Stimulated activated CD8-positive, alpha-beta memory T cell treated with anti-CD3 and anti-CD28 coated beads, Interleukin-12 subunit alpha, Interleukin-12 subunit beta, amount 100 ng/mL, for 24 hours (primary cell): ENCODE measurements around the gene SULT1A1.
"Not testable (repeated sequence)": the region's sequence is repeated elsewhere in the genome, so short reads cannot be mapped to it uniquely, and the experiment has no call there.

ENCODE experiments used
- DNase-seq: peaks from one replicate; pipeline ENCODE4 v3.0.0-alpha.2; 2020; ENCODE audit errors: extremely low read depth

The SULT1A1 gene

DNA sequence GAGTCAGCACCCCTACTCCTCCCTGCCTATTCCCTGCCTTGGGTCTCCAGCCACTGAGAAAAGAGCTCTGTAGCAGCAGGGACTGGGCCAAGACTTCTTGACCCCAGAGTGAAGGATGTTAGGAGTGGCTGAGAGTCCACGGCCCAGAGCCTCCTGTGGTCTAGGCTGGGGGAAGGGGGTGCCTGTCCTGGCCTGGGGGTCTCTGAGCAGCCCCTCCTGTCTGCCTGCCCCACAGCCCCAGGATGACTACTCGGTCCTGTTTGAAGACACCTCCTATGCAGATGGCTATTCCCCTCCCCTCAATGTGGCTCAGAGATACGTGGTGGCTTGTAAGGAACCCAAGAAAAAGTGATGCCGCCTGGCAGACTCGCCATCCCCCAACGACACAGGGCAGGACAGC lies 18.5 kb downstream of the SULT1A1 start:
- no peak for DNase-seq

DNA sequence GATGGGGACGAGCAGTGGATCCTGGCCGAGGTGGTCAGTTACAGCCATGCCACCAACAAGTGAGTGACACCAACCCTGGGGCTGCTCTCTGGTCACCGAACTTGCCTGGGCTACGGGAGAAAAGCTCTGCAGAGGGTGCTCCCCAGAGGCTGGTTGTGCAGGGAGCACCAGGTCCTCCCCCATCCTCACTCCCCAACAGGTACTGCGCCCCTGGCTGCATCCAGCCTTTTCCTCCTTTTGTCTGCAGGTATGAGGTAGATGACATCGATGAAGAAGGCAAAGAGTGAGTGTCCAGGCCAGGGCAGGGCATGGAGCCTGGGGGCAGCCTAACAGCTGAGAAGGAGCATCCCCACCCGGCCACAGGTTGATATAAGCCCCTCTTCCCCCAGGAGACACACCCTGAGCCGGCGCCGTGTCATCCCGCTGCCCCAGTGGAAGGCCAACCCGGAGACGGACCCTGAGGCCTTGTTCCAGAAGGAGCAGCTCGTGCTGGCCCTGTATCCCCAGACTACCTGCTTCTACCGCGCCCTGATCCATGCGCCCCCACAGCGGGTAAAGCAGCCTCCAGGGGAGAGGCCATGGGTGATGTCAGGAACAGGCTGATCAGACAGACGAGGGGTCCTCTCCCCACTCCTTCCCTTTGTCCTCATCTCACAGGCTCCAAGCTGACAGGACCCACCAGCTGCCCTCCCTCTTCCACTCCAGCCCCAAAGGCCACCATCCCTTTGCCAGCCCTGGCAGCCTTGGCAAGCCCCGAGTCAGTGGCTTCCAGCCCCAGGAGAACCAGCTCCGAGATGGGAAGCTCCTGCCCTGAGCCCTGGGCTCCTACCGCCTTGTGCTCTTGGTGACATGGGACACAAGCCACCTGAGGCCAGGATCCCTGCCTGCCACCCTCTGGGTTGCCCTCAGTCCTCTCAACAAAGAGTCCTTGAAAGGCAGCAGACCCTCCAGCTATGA lies 19.2 kb downstream of the SULT1A1 start:
- DNase-seq = no peak

DNA sequence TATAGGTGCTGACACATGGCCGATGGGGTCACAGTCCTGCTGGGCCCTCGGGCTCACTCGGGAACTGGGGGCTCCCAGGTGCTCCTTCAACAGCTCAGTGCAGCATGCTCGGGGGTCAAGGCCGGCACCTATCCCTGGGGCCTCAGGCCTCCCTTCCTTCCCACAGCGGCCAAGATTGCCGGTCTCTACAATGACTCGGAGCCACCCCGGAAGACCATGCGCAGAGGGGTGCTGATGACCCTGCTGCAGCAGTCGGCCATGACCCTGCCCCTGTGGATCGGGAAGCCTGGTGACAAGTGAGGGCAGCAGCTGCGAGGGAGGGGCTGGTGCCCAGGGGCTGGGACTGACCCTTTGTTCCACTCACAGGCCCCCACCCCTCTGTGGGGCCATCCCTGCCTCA lies 19.9 kb downstream of the SULT1A1 start:
- DNase-seq = no peak

DNA sequence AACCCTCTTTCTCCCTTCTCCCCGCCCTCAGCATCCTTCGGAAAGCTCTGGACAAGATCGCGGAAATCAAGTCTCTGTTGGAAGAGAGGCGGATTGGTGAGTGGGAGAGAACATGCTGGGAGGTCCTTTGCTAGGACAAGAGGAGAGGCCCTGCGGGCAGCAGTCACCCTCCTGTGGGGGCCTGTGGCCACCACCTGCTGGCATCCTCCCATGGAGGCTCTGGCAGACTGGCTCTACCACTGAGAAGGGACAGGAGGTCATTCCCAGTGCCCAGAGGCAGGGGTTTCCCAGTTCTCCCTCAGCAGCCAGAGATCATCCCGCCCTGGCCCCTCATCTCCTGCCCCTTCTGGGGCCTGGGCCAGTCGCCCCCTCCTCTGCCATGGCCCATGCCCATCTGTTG lies 20.8 kb downstream of the SULT1A1 start:
- DNase-seq = no peak

DNA sequence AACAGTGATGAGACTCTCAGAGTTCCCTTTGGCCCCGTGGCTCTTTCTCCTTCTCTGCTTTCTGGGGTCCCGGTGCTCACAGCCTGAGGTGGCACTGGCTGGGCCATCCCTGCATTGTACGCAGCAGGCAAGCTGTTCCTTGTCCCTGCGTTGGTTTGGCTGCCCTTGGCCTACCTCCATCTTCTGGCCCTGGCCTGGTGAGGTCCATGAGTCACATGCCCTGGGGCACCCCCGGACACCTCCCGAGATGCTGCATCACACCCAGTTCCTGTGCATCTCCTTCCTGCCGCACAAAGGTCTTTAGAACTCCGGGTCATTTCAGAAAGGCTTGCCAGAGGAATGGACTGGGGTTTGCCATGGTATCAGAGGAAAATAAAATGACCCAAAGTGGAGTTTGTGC lies 22.5 kb downstream of the SULT1A1 start:
- no peak for DNase-seq

DNA sequence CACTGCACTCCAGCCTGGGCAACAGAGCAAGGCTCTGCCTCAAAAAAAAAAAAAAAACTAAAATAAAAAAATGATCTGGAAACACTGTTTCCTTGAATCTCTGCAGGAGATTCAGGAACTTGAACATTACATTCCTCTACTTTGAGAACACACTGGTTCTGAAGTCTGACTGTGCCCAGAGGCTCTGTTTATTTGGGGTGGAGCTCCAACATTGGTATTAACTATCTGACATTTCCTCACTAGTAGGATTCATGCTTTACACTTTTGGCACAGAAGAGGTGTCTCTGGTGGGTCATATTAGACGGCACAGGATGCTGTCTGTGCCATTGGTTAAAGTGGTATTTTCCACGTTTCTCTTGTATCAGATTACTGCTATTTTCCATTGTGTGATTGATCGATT lies 23.4 kb downstream of the SULT1A1 start:
- no peak for DNase-seq

DNA sequence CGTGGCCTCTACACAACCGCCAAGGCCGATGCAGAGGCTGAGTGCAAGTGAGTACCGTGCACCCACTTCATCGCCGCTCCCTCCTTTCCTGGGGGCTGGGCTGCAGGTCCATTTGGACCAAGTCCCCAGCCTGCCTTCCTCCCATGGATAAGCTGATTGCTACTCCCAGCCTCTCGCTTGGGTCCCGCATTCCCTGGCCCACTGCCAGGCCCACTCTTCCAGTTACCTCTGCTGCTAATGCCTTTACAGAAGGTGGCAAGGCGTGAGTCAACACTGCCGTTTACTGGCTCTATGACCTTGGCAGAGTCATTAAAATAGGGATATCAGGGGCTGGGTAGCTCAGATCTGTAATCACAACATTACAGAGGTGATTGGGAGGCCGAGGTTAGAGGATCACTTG lies 24.2 kb downstream of the SULT1A1 start:
- DNase-seq = no peak

DNA sequence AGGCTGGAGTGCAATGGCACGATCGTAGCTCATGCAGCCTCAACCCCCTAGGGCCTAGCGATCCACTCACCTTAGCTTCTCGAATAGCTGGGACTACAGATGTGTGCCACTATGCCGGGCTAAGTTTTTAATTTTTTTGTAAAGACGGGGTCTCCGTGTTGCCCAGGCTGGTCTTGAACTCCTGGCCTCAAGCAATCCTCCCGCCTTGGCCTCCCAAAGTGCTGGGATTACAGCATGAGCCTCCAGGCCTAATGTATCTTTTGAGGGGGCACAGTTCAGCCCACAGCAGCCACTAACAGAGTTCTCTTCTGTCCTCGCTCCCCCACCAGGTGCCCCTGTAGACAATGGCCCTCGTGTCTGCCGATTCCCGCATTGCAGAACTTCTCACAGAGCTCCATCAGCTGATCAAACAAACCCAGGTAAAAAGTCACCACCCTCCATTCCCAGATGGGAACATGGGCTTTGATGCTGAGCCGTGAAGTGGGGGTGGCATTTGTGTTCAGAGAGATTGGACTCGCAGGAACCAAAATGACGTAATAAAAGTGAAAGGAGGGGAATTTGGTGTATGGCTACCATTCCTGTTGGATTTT lies 29.0 kb downstream of the SULT1A1 start:
- no peak for DNase-seq

DNA sequence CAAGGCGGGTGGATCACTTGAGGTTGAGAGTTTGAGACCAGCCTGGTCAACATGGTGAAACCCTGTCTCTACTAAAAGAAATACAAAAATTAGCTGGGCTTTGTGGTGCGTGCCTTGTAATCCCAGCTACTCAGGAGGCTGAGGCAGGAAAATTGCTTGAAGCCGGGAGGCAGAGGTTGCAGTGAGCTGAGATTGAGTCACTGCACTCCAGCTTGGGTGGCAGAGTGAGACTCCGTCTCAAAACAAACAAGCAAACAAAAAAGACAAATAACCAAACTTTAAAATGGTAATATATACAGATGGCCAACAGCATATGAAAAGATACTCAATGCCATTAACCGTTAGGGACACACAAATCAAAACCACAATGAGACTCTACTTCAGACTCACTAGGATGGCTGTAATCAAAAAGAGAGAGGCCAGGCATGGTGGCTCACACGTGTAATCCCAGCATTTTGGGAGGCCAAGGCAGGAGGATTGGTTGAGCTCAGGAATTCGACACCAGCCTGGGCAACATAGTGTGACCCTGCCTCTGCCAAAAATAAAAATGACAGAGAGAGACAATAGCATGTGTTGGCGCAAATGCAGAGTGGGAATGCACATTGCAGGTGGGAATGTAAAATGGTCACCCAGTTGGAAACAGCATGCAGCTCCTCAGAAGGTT lies 34.3 kb downstream of the SULT1A1 start:
- no peak for DNase-seq

DNA sequence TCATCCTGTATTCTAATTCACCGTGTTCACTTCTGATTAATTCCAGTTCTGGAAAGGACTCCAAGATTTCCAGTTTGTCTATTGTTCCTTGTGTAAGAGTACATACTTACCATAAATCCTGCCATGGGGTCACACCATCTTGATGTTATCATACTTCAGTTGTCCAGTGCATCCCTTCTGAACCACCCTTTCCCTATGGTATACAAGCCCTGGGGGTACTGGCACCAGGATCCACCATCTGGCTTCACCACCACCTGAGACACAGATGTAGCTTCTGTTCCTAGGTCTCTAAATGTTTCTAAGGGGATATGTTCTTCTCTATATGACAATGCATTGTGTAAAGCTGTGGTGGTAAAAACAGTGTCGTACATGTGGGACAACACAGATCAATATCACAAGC lies 34.9 kb downstream of the SULT1A1 start:
- no peak for DNase-seq

DNA sequence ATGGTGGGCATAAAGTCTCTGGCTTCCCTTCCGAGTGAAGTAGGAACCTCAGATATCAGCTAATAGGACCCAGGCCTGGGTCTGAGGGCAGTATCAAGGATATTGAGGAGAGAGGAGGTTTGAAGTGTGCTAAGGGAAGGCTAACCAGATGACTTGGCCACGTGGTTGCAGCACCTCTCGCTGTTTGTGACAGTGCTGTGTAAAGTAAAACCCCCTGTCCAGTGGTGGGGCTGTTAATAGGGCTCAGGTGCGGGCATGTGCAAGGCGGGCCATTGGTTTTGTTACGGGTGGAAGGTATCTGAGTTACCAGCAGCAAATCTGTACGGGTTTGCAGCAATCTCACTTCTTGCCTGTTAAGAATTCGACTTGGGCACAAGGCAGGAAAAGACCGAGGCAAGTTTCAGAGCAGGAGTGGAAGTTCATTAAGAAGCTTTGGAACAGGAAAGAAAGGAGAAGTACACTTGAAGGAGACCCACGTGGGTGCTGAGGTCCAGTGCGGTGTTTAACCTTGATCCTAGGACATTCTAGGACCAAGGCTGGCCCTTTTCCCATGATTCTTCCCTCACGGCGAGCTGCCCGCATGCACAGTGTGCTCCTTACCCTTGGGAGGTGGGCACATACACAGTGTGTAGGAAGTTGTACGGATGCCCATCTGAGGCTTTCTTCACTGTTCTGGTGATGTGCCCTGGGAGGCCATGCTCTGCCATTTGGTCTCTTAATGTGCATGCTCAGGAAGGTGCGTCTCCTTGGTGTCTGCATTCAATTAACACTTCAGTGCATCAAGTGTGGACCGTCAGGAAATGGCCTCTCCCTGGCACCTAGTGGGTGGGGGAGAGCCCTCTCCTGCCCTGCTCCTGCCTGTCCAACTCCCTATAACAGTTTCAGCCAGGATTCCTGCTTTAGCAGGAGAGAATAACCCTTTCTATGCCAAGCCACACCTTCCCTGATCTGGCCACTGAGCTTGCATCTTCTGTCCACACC lies 35.8 kb downstream of the SULT1A1 start:
- DNase-seq = no peak

DNA sequence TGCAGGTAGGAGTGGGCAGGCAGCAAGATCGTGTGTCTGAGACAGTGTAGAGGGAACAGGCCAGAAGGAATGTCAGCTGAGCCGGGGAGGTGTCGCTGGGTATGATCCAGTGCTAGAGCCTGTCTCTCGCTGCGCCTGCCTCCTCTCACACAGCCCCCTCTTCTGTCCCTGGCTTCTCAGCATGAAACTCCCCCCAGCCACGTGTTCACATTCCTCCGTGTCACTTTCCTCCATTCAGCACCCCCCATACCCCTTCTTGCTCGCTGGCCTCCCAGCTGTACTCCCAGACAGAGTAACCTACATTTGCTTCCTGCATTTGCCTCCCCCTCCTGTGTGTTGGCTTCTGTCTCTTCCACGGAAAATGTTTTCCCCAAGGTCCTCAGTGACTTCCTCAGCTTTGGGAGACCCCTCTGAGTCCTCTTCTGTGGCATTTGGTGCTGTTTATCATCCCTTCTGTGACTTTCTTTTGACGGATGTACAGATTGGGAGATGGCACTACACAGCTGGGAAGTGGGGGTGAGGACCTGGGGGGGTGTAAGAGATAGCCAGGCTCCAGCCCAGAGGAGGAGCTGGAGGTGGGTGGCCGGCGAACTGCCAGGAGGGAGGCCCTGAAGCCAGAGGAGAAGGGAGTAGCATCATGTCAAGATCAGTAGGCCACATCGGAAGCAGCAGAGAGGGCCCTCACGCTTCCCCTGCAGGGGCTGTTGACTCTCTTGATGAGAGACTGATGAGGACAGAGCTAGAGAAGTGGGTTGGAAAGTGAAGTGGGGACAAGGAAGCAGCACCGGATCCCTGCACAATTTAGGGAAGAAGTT lies 36.9 kb downstream of the SULT1A1 start:
- no peak for DNase-seq

DNA sequence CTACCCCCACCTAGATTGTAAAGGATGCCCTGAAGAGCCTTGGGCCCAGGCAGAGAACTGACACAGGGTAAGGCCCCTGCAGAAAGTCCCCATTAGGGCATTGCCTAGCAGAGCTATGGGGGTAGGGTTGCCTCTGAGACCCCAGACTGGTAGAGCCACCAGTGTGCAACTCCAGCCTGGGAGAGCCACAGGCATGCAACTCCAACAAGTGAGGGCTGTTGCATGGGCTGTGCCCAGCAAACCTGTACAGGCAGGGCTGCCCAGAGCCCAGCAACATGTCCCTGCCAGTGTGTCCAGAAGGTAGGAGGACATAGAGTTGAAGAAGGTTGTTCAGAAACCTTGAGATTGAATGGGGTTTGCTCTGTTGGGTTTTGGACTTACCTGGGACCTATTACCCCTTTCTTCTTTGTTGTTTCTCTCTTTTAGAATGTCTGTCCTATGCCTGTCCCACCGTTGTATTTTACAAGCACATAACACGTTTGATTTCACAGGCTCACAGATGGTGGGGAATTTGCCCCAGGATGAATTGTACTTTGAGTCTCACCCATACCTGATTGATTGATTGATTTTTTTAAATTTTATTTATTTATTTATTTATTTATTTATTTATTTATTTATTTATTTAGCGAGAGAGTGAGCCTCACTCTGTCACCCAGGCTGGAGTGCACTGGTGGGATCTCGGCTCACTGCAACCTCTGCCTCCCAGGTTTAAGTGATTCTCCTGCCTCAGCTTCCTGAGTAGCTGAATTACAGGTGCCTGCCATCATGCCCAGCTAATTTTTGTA lies 39.7 kb downstream of the SULT1A1 start:
- DNase-seq = no peak

DNA sequence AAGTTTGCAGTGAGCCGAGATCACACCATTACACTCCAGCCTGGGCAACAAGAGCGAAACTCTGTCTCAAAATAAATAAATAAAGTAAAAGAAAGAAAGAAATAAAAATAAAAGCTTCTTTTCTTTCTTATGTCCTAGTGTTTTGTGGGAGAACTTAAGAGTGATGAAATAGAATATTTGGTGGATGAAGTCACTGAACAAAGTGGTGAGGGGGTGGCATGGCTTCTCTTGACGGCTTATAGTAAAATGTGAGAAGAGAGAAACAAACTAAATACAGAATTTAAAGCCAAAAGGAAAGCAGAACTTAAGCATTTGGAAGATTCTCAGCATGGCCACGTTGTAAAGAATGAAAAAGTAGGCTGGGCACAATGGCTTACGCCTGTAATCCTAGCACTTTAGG lies 40.8 kb downstream of the SULT1A1 start:
- no peak for DNase-seq

DNA sequence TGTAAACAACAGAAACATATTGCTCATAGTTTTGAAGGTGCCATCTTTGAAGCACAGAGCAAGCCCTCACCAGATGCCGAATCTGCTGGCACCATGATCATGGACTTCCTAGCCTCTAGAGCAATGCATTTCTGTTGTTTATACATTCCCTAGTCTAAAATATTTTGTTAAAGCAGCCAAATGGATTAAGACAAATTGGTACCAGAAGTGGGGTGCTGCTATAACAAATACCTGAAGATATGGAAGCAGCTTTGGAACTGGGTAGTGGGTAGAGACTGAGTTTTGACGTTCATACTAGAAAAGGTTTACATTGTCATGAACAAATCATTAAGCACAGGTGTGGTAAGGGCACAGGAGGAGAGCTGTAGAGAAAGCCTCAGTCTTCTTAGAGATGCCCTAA lies 42.6 kb downstream of the SULT1A1 start:
- no peak for DNase-seq

DNA sequence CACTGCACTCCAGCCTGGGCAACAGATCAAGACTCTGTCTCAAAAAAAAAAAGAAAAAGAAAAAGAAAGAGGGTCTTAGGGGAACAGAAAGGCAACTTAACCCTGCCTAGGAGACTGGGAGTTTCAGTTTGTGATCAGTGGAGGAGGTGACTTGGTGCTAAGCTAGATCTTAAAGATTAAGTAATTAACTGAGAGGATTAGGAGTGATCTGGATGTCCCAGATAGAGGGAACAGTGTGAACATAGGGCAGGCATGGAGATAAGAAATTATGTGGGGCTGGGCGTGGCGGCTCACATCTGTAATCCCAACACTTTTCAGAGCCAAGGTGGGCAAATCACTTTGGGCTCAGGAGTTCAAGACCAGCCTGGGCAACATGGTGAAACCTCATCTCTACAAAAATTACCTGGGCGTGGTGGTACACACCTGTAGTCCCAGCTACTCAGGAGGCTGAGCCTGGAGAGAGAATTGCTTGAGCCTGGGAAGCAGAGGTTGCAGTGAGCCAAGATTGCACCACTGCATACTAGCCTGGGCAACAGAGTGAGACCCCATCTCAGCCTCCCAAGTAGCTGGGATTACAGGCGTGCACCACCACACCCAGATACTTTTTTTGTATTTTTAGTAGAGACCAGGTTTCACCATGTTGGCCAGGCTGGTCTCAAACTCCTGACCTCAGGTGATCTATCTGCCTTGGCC lies 43.5 kb downstream of the SULT1A1 start:
- not testable (repeated sequence) for DNase-seq

DNA sequence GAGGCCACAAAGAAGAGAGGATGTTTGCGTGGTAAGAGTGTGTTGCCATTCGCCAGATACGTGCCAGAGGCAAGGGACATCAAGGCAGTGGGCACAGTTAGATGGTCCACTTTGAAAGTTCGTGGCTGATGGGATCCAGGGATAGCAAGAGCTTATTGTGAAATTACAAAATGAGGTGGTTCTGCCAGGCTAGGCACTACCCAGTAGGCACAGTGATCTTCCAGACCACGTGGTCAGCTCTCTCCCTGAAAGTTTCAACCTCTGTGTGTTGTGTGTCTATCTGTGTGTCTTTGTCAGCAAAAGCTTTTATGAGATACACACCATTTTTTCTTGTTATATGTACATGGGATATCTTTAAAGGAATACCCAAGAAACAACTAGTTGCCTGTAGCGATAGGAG lies 46.6 kb downstream of the SULT1A1 start:
- DNase-seq = no peak

DNA sequence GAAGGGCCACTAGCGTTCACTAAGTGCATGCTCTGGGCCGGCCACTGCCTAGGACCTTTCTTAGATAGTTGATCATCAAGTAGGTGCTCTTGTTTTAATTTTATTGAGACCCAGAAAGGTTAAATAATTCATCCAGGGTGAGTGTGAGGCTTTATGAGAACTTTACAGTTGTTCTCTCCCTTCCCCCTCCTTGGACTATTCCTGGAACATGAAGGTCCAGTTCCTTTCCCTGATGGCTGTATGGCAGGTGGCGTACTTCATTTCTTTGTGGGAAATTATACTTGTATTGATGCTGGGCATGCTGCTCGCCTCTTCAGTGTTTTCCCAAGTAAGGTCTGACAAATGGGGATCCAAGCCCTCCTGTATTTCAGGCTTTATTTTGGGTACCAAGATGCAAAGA lies 47.6 kb downstream of the SULT1A1 start:
- DNase-seq = no peak

DNA sequence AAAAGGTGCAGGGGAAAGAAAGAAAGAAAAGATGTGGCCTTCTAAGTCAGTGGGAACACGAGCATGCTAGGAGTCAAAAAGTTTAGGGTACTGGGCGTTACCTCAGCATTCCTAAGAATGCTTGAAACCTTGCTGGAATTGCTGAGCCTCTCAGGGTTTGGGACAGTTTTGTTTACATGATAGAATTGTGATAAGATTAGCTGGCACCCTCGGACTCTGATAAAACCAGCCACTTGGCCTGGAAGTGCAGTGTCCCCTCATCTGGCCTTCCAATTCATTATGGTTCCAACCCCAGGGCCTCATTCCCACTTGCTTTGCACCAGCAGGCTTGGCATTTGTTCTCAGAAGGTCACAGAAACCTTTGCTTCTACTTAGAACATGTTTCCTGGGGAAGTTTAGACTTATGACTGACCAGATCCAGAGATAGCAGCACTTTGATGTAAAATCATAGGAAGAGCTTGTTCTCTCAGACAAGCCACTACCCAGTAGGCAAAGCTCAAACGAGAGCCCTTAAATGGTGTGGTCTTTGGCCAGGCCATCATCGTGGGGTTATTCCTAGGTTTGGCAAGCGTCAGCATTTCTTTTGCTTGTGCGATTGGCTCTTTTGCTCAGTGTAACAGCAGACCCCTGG lies 48.2 kb downstream of the SULT1A1 start:
- DNase-seq = no peak
